Measurements from ENCODE around the gene TNIP3. TPM values are rescaled to one million over a fixed set of nuclear protein-coding genes. Genes with fewer than 3 reads are reported as not detected.

The TNIP3 gene
- total and polyA plus RNA-seq, 2 of the 4 experiments (the other 2 are of a cell fraction), result 0.10 to 0.18 TPM

- H2BK20ac ChIP-seq (ENCODE audit: low read depth, low read length), result no peak overlapping the region
- H2BK5ac ChIP-seq (ENCODE audit: low read depth, low read length, poor library complexity, severe bottlenecking), result no peak overlapping the region
- H3K4ac ChIP-seq (ENCODE audit: low read depth, low read length), result no peak overlapping the region
- no peak overlapping the region for H3K27ac ChIP-seq (ENCODE audit: insufficient read depth, low read length)
- H3K36me3 ChIP-seq (ENCODE audit: control insufficient read depth, insufficient read depth, low read length), result no peaks in the 10 kb centered on the region
- H3K9me1 ChIP-seq (ENCODE audit: insufficient read depth, low read length), result no peaks in the 10 kb centered on the region
- H2AK9ac ChIP-seq (replicated peaks; ENCODE audit: low read depth, low read length, poor library complexity), result no peak overlapping the region
- in situ Hi-C loops (cut with MboI; ENCODE audit: low sequenced_read_pairs), result no loop called here
- H3K79me1 ChIP-seq (ENCODE audit: low read depth in 1 of 2, low read length in 2 of 2), result no peaks in the 10 kb centered on the region
- no peaks in the 10 kb centered on the region for H4K20me1 ChIP-seq (ENCODE audit: insufficient read depth, low read length)
- WGBS, 2 experiments (ENCODE audit: extremely low coverage in 2 of 2, insufficient read length in 1 of 2), result 83% methylated on average over 1 of the region's 1 CpG; no CpG with 5 or more reads in 1 of the 2 experiments
- no peak overlapping the region for H3K23ac ChIP-seq (ENCODE audit: low read depth, low read length)
- intact Hi-C loops (cut with micrococcal nuclease), result no loop called here
- no peak overlapping the region for H4K91ac ChIP-seq (ENCODE audit: insufficient read depth, low read depth, low read length)
- no peak overlapping the region for H2AK5ac ChIP-seq (ENCODE audit: low read depth, low read length)
- dilution Hi-C loops (cut with HindIII; ENCODE audit: low sequenced_read_pairs, unreplicated experiment), result no loop called here
- BruUV-seq (replicated peaks), result no TSS peak
- POLR2A ChIA-PET (ENCODE audit: unreplicated experiment), result no interaction called here
- H2BK15ac ChIP-seq (ENCODE audit: low read depth, low read length), result no peak overlapping the region
- no peaks in the 10 kb centered on the region for H3K27me3 ChIP-seq (ENCODE audit: control insufficient read depth, insufficient read depth, low read length)
- H3K4me3 ChIP-seq (ENCODE audit: insufficient read depth, low read depth, low read length), result no peak overlapping the region
- H4K8ac ChIP-seq (ENCODE audit: low read depth in 2 of 2, low read length in 2 of 2), result no peak overlapping the region
- H4K5ac ChIP-seq (ENCODE audit: low read depth, low read length), result no peak overlapping the region
- no peak overlapping the region for H3K18ac ChIP-seq (ENCODE audit: low read depth, low read length)
- H3K4me1 ChIP-seq (ENCODE audit: control insufficient read depth, insufficient read depth, low read length), result no peaks in the 10 kb centered on the region
- no peak overlapping the region for H3K14ac ChIP-seq (replicated peaks; ENCODE audit: low read depth, low read length)
- no peak overlapping the region for H2AFZ ChIP-seq (replicated peaks; ENCODE audit: low read length, poor library complexity)
- no peak overlapping the region for H3K9ac ChIP-seq (ENCODE audit: low read depth, low read length)
- no peaks in the 10 kb centered on the region for H3K9me3 ChIP-seq (ENCODE audit: control insufficient read depth, insufficient read depth, low read length)
- no peak for DNase-seq
- no peak for ATAC-seq (ENCODE audit: low read depth)
- H3K4me2 ChIP-seq (ENCODE audit: low read depth, low read length), result no peak overlapping the region
- no peak overlapping the region for H3K56ac ChIP-seq (ENCODE audit: extremely low read depth, insufficient read depth, low read length)
- no peak for TF ChIP-seq NFE2L2 (IDR thresholded peaks at IDR 0.05; ENCODE audit: low read depth, low read length)
- H2BK120ac ChIP-seq (ENCODE audit: low read depth, low read length), result no peak overlapping the region
- CTCF ChIA-PET, result no interaction called here
Observed at GRCh38 chr4:121209171-121209570, 45.0 kb upstream of the TNIP3 start.
